ENCODE measurements around the gene TAS2R19.

Gene TAS2R19

GRCh38 chr12:10986812-10987211 lies 35.6 kb downstream of the TAS2R19 start, which contains the start of gene TAS2R50:
Gene TAS2R50 (minus strand): TSS chr12:10986912. CDS start chr12:10986860, 52 bp downstream.
- no peak for DNase-seq

GRCh38 chr12:10982244-10982643 lies 40.2 kb downstream of the TAS2R19 start:
- DNase-seq, result no peak

- DNase-seq, result no peak
Measured at GRCh38 chr12:10974965-10975364, 47.5 kb downstream of the TAS2R19 start.

Data from NCI-H748 treated with DMSO at 0.1 percent for 48 hours (cell line).